GM12878 (cell line): Measurements from ENCODE around the gene PAOX. TPM values are rescaled to one million over a fixed set of nuclear protein-coding genes. Genes with fewer than 3 reads are reported as not detected.
A peak's percentile ranks its signal among the peaks of the same experiment; 100 is the strongest.

Source experiments
- BACH1 ChIP-seq: fragments of 450-650 bp; IDR thresholded peaks from 2 replicates; pipeline ENCODE4 v1.6.1; 2017; ENCODE audit warnings: mild to moderate bottlenecking, borderline replicate concordance
- BCLAF1 ChIP-seq: fragments of 450-650 bp; IDR thresholded peaks from 2 replicates; pipeline ENCODE4 v1.6.1; 2017; ENCODE audit warnings: antibody characterized with exemption, mild to moderate bottlenecking, moderate library complexity
- CREB1 ChIP-seq: IDR thresholded peaks from 2 replicates; pipeline ENCODE4 v1.6.1; 2012; ENCODE audit warnings: low read depth, mild to moderate bottlenecking, inconsistent platforms
- DPF2 ChIP-seq: fragments of 450-650 bp; IDR thresholded peaks from 2 replicates; pipeline ENCODE4 v1.6.1; 2017; ENCODE audit warnings: mild to moderate bottlenecking
- FOS ChIP-seq: IDR thresholded peaks from 3 replicates; pipeline ENCODE4 v1.6.1; 2011; ENCODE audit warnings: borderline replicate concordance; ENCODE audit not compliant: insufficient read length; ENCODE audit errors: extremely low read depth
- FOXK2 ChIP-seq: fragments of 450-650 bp; IDR thresholded peaks from 2 replicates; pipeline ENCODE4 v1.6.1; 2017; ENCODE audit warnings: mild to moderate bottlenecking, moderate library complexity
- GABPA ChIP-seq: IDR thresholded peaks from 2 replicates; pipeline ENCODE4 v1.6.1; 2014; ENCODE audit warnings: antibody characterized with exemption, low read depth, mild to moderate bottlenecking, inconsistent platforms
- KLF5 ChIP-seq: fragments of 450-650 bp; IDR thresholded peaks from 2 replicates; pipeline ENCODE4 v1.6.1; 2014; ENCODE audit warnings: mild to moderate bottlenecking; ENCODE audit not compliant: partially characterized antibody
- MXI1 ChIP-seq: fragments of 150-350 bp; IDR thresholded peaks from 2 replicates; pipeline ENCODE4 v1.6.1; 2011; ENCODE audit warnings: low read depth, mild to moderate bottlenecking, inconsistent platforms, low read length, improper control_type of control experiment
- NBN ChIP-seq: fragments of 450-650 bp; IDR thresholded peaks from 2 replicates; pipeline ENCODE4 v1.6.1; 2016
- NFYB ChIP-seq: IDR thresholded peaks from 2 replicates; pipeline ENCODE4 v1.6.1; 2011; ENCODE audit warnings: low read depth, mild to moderate bottlenecking, low read length, improper control_type of control experiment, moderate library complexity; ENCODE audit not compliant: insufficient read depth
- PAX5 ChIP-seq: IDR thresholded peaks from 2 replicates; pipeline ENCODE4 v1.6.1; 2011; ENCODE audit warnings: low read depth, low read length, borderline replicate concordance
- PAX8 ChIP-seq: fragments of 450-650 bp; IDR thresholded peaks from 2 replicates; pipeline ENCODE4 v1.6.1; 2017; ENCODE audit warnings: mild to moderate bottlenecking, moderate library complexity
- PKNOX1 ChIP-seq: fragments of 450-650 bp; IDR thresholded peaks from 2 replicates; pipeline ENCODE4 v1.6.1; 2016; ENCODE audit warnings: mild to moderate bottlenecking
- PML ChIP-seq: IDR thresholded peaks from 2 replicates; pipeline ENCODE4 v1.6.1; 2012; ENCODE audit warnings: low read length, inconsistent platforms
- RAD21 ChIP-seq: IDR thresholded peaks from 2 replicates; pipeline ENCODE4 v1.6.1; 2011; ENCODE audit warnings: mild to moderate bottlenecking, low read depth, low read length, moderate library complexity; ENCODE audit not compliant: insufficient read depth
- RB1 ChIP-seq: fragments of 450-650 bp; formaldehyde crosslinking; IDR thresholded peaks from 2 replicates; pipeline ENCODE4 v1.6.1; 2017; ENCODE audit warnings: mild to moderate bottlenecking, borderline replicate concordance
- RELA ChIP-seq: fragments of 450-650 bp; IDR thresholded peaks from 2 replicates; pipeline ENCODE4 v1.8.0; 2014; ENCODE audit warnings: borderline replicate concordance; ENCODE audit not compliant: partially characterized antibody
- SIX5 ChIP-seq: IDR thresholded peaks from 2 replicates; pipeline ENCODE4 v1.6.1; 2011; ENCODE audit warnings: mild to moderate bottlenecking, low read depth, low read length, moderate library complexity; ENCODE audit not compliant: severe bottlenecking
- SMARCA5 ChIP-seq: fragments of 450-650 bp; IDR thresholded peaks from 2 replicates; pipeline ENCODE4 v1.6.1; 2017; ENCODE audit warnings: mild to moderate bottlenecking
- SREBF1 ChIP-seq: IDR thresholded peaks from 2 replicates; pipeline ENCODE4 v1.6.1; 2012; ENCODE audit warnings: mild to moderate bottlenecking, low read length
- WRNIP1 ChIP-seq: IDR thresholded peaks from 2 replicates; pipeline ENCODE4 v1.6.1; 2011; ENCODE audit warnings: low read depth, low read length, improper control_type of control experiment, borderline replicate concordance
- YBX1 ChIP-seq: fragments of 450-650 bp; IDR thresholded peaks from 2 replicates; pipeline ENCODE4 v1.6.1; 2016; ENCODE audit warnings: antibody characterized with exemption
- ZNF207 ChIP-seq: fragments of 450-650 bp; IDR thresholded peaks from 2 replicates; pipeline ENCODE4 v1.6.1; 2014; ENCODE audit warnings: antibody characterized with exemption, mild to moderate bottlenecking, borderline replicate concordance
- polyA plus RNA-seq, 11 experiments: library from polyadenylated mRNA; depleted of rRNA in 4 of 11; unstranded in 6 of 11; stranded (reverse) in 5 of 11; fragments of >200 nt; fragmentation: Nextera tagmentation in 4 of 11; fragmentation: Illumina TruSeq in 1 of 11; extraction: Ambion mirVana in 4 of 11; extraction: Trizol in 1 of 11; gene quantifications; 1 replicate in 1 of 11; 2 replicates in 10 of 11; pipeline versions ENCODE4 v1.2.1 to v1.2.3, GENCODE V29; 2011 to 2016; ENCODE audit warnings: inconsistent platforms in 2 of 11, missing spikeins in 2 of 11, low read depth in 1 of 11
- total RNA-seq, 4 experiments: library from RNA; depleted of rRNA in 3 of 4; stranded (reverse); fragments of >200 nt in 3 of 4; fragmentation: Illumina TruSeq in 1 of 4; extraction: Trizol in 1 of 4; gene quantifications; 2 replicates each; pipeline versions ENCODE4 v1.2.1 to v1.2.3, GENCODE V29; 2013 to 2021
- TF ChIP-seq, protein P1 (sequence below): IDR thresholded peaks from 2 replicates; pipeline ENCODE4 v1.6.1; 2012; ENCODE audit warnings: low read length, inconsistent platforms
- TF ChIP-seq, protein P2 (sequence below): IDR thresholded peaks from 2 replicates; pipeline ENCODE4 v1.6.1; 2011; ENCODE audit warnings: low read depth, low read length, improper control_type of control experiment, borderline replicate concordance

Gene PAOX
- total and polyA plus RNA-seq, 10 of the 15 experiments (the other 5 are each of a cell fraction or from before 2014, with no cell fraction given), result 1.2 to 22.2 (median 10.5) TPM

GRCh38 chr10:133388973-133389818 is 10.1 kb downstream of the PAOX start (continued):
- TF ChIP-seq NFYB (peak; percentile 71), BACH1 (no peak; the same call in 1 of the 2 replicates), BCLAF1 (no peak), DPF2 (peak; percentile 80; the same call in 1 of the 2 replicates), RAD21 (no peak), NBN (peak; percentile 95), PML (peak; percentile 78; the same call in 1 of the 2 replicates), MXI1 (no peak), PKNOX1 (peak; percentile 97), FOS (no peak), PAX8 (no peak), CREB1 (peak; percentile 47; the same call in 1 of the 2 replicates), FOXK2 (no peak), SREBF1 (no peak), PAX5 (peak; percentile 91), GABPA (peak; percentile 54; the same call in 1 of the 2 replicates), SIX5 (no peak), ZNF207 (no peak), YBX1 (no peak), RELA (no peak), SMARCA5 (peak; percentile 53; the same call in 1 of the 2 replicates), WRNIP1 (no peak), RB1 (no peak), KLF5 (no peak)
- TF ChIP-seq, protein P1, sequence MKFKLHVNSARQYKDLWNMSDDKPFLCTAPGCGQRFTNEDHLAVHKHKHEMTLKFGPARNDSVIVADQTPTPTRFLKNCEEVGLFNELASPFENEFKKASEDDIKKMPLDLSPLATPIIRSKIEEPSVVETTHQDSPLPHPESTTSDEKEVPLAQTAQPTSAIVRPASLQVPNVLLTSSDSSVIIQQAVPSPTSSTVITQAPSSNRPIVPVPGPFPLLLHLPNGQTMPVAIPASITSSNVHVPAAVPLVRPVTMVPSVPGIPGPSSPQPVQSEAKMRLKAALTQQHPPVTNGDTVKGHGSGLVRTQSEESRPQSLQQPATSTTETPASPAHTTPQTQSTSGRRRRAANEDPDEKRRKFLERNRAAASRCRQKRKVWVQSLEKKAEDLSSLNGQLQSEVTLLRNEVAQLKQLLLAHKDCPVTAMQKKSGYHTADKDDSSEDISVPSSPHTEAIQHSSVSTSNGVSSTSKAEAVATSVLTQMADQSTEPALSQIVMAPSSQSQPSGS, result peak; percentile 91
- TF ChIP-seq, protein P2, sequence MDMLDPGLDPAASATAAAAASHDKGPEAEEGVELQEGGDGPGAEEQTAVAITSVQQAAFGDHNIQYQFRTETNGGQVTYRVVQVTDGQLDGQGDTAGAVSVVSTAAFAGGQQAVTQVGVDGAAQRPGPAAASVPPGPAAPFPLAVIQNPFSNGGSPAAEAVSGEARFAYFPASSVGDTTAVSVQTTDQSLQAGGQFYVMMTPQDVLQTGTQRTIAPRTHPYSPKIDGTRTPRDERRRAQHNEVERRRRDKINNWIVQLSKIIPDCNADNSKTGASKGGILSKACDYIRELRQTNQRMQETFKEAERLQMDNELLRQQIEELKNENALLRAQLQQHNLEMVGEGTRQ, result no peak
